DMS53 (cell line): ENCODE results near the gene NSUN4.
"Not testable (repeated sequence)": the region's sequence is repeated elsewhere in the genome, so short reads cannot be mapped to it uniquely, and the experiment has no call there.

Experiments
- DNase-seq: peaks from one replicate; lab custom pipeline; 2025; lab: John Stamatoyannopoulos, UW

NSUN4 gene

DNA sequence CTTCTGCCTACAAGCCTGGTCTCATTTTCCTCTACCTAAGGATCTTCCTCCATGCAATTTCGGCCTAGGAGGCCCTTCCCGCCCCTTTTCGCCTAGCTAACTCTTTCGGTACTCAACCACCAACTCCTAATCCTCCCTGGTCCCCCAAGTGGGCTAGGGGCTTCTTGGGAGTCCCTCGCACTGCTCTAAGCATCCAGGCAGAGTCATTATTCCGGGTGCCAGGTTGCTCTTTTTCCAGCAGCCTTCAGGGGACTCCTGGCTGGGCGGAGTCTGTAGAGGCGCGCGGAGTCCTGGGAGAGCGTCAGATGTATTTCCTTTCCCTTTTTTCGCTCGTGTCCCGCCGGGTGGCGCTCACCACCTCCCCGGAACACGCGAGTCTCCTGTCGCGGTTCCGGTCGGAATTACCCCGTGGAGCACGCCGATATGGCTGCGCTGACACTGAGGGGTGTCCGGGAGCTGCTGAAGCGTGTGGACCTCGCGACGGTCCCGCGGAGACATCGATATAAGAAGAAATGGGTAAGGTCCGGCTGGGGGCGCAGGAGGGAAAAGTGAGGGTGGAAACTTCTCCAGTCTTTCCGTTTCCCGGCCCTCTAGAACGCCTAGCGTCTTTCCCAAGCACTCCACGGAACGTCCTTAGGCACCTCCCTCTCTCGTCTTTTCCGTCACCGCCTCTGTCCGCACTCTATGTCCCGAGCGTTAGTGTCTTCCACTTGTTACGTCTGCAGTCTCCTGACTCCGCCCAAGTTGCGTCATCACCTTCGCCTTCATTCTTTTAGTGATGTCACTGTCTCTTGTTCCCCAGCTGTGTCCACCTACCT, at the start of gene NSUN4:
Gene NSUN4 (plus strand): TSS at position 404 of the 818 bp plus-strand sequence. CDS start 20 bp downstream, at position 424.
- peak; percentile 99 for DNase-seq

DNA sequence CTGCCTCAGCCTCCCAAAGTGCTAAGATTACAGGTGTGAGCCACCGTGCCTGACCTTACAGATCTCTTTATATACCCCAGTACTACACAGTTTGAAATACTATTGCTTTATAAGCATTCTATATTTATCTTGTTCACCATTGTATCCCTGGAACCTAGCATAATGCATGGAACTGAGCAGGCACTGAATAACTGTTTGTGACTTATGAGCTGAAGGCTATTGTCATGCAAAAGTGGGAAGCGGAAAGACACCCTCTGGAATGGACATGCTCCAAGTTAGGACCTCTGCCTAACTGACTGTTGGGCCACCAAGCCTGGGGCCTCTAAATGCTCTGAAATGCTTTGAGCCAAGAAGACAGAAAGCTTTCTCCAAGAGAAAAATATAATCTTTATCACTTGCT, 45.3 kb upstream of the NSUN4 start:
- DNase-seq, result no peak

DNA sequence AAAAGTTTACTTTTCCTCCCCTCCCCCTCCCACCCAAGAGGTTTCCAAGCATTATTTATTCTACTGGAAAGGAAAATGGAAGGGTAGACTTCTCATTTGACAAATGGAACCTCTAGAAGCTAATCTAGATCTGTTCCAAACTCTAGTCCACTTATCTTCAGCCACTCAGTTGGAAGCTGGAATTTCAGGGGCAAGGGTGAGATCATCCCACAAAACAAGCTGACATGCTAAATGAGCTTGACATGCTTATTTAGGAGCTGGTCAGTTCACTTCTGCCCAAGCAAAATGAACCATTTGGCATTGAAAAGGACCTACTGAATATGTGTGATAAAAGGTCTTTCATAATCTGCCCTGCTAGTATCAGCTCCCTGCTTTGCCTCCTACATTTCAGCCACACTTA, 42.2 kb upstream of the NSUN4 start:
- no peak for DNase-seq

DNA sequence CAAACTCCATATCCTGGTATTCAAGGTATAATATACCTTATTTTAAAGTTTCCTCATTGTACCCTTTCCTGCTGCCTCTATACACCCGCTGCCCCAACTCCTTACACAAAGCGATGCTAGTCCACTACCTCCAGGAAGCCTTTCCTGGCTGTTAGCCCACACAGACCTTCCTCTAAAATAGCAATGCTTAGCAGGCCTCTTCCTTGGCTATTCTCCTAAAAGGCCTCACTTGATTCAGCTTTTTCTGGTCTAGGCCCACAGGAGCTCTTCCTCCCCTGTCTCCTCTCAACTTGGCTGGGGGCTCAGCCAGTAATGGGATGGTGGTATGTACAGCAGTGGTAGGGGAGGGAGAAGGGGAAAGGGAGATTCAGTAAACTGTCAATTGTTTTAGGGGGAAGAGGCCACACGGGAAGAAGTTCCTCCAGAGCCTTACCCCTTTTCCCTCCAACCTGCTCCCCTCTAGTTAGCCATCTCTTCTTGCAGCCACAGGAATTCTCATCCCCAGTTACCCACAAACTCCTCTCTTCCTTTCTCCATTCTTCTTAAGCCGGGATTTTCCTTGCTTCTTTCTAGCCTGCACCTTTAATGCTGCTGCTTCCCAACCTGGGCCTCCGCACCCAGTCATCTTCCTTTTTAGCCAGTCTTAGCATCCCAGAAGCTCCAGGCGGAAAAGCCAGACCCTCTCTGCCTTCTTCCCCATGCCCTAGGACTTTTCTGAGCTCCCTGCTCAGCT, 39.8 kb upstream of the NSUN4 start:
- no peak for DNase-seq

DNA sequence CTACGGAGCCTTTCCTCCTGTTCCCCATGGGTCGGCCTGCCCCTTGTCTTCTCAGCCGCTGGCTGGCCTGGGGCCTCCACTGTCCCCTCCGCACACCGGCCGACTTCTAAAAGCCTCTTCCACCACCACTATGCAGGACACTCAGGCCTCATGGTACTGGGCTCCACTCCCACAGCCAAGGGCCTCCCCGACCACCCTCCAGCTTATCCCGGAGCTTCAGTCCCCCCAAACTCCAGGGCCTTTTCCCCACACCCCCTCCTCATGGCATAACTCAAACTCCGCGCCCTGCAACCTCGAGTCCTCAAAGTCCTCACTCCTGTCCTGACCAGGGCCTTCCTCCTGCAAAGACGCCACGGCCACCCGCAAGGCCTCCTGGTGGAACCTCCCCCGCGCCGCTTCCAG, 39.2 kb upstream of the NSUN4 start:
- no peak for DNase-seq

DNA sequence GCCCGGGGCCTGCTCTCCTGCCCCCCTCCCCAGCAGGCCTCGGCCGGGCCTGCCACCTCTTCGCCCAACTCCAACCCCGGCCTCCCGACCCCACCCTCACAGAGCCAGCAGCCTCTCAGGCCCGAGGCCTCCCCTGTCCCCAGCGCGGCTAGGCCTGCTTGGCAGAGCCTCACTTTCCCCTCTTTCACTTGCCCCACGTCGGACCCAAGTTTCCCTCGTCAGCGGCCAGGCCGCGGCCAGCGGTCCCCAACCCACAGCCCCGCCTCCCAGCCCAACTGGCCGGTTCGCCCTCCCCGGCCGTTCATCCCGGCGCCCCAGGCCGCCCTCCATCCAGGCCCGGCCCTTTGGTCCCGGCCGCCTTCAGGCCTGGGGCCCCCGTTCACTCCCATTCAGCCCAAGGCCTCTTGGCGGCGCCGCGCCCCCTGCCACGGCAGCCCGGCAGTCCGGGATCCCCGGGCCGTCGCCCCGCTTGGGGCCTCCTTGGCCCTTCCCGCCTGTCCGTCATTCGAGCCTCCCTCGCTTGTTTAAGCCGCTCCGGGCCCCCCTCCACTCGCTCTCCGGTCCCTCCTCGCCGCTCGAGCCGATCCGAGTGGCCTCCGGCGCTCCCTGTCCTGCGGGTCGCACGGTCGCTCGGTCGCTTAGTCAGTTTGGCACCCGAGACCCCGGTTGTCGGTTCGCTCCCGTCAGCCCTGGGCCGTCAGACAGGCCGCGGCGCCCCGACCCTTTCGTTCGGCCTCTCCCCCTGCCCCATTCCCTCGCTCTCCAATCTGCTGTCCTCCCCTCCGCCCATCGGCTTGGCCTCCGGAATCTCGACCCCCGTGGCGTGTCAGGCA, 38.6 kb upstream of the NSUN4 start:
- peak; percentile 83 for DNase-seq

DNA sequence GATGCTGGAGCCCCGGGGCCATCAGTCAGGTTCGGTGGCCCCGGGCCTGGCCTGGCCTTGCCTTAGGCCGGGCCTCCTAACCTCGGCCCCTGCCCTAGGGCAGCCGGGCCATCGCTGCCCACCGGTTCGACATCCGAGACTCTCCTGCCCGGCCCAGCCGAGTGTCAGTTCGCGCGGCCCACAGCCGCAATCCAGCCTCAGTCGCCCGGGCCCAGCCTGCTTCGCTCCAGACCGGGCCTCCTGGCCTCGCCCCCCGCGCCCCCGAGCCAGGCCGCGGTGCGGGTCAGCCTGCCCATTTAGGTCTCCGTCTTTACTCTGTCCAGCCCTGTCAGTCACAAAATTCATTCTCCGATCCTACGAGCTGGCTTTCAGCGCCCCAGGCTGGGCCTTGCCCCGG, 38.0 kb upstream of the NSUN4 start:
- peak; percentile 74 for DNase-seq

DNA sequence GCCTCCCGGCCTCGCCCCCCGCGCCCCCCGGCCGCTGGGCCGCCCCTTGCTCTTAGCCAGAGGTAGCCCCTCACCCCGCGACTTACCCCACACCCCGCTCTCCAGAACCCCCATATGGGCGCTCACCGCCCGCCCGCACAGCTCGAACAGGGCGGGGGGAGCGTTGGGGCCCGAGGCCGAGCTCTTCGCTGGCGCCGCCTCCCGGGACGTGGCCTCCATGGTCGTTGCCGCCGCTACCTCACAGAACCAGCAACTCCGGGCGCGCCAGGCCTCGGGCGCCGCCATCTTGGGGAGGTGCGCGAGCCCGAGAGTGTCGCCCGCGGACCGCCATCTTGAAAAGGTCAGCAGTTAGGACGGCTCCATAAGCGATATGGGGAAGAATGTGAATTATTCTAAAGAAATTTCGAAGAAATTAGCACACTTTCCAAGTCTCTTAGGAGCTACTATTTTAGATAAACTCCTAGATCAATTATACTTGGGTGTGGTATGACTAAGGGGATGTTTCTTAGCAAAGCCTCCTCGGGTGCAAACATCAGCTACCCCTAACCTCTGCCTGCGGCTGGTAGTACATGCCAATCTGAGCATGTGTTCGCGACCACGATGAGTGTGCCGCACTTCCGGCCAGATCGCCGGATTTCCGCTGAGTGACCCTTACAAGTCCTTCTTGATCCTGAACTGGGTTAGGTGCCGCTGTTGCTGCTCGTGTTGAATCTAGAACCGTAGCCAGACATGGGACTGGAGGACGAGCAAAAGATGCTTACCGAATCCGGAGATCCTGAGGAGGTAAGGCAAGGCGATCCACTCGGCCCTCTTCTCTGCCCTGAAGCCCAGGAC, 37.4 kb upstream of the NSUN4 start, which contains the start of the genes LRRC41 and UQCRH:
Gene LRRC41 (minus strand): TSS at position 579 of the 834 bp plus-strand sequence. CDS start 294 bp downstream, at position 285.
Gene UQCRH (plus strand): TSS at position 661 of the 834 bp plus-strand sequence. CDS start 69 bp downstream, at position 730.
- peak; percentile 99 for DNase-seq

DNA sequence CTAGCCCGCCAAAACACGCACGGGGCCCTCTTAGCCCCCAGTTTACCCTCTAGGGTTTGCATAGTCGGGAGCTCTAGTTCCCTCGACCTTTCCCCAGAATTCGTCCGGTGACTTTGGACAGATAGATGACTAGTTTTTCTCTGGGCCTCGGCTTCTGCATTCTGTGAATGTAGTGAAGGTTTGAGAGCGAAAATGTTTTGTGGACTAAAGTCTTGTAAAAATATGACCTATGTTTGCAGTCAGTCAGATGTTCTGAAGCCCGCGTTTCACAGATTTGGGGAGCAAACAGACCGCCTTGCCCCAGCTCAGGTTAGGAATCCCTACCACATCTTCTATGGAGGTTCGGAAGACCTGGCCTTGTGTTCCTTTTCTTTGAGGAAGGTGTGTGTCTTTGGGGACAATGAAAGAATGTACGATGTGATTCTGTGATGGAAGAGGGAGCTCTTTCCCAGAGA, 36.7 kb upstream of the NSUN4 start:
- peak; percentile 66 for DNase-seq

DNA sequence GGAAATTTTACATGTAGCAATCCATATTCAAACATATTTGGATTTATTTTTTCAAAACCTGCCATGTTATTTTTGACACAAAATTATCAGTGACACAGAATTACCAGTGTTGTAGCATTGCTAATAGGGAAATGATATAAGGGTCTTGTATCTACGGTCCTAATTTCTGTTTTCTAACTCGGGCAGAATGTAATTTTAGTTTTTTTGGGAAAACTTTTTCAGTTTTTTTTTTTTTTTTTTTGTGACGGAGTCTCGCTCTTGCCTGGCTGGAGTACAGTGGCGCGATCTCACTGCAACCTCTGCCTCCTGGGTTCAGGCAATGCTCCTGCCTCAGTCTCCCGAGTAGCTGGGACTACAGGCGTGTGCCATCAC, 34.5 kb upstream of the NSUN4 start:
- no peak for DNase-seq

DNA sequence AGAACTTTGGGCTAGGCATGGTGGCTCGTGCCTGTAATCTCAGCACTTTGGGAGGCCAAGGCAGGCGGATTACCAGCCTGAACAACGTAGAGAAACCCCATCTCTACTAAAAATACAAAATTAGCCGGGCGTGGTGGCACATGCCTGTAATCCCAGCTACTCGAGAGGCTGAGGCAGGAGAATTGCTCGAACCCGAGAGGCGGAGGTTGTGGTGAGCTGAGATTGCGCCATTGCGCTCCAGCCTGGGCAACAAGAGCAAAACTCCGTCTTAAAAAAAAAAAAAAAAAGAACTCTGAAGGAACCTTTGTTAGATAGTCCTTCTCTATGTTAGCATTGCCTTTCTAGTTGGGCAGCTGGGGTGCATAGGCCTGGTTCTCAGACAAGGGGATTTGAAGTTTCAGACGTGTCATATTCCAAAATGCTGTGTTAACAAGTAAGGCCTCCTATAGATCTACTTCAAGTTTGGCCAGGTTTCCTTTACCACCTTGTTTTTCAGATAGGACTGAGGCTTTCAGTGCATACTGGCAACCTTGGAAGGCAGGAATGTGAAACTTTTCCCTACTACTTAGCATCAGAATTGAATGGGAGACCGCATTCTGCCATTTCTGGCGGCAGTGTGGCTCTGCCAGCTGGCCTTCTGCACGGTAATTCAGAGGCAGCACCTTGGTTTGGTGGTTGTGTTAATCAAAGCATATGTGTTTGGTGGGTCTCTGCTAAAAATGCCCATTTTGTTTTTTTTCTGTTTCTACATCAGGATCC, 31.0 kb upstream of the NSUN4 start:
- DNase-seq, result no peak

DNA sequence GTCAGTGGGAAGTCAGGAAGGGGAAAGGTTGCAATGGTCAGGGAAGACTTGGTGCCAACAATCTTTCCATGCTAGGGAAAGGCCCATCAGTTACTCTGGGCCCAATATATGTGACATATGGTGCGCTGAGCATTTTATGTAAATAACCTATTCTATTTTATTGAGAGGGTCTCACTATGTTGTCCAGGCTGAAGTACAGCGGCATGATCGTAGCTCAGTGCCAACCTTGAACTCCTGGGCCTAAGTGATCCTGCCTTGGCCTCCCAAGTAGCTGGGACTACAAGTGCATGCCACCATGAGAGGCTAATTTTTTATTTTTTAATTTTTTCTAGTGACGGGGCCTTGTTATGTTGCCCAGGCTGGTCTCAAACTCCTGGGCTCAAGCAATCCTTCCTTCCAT, 30.3 kb upstream of the NSUN4 start:
- no peak for DNase-seq

DNA sequence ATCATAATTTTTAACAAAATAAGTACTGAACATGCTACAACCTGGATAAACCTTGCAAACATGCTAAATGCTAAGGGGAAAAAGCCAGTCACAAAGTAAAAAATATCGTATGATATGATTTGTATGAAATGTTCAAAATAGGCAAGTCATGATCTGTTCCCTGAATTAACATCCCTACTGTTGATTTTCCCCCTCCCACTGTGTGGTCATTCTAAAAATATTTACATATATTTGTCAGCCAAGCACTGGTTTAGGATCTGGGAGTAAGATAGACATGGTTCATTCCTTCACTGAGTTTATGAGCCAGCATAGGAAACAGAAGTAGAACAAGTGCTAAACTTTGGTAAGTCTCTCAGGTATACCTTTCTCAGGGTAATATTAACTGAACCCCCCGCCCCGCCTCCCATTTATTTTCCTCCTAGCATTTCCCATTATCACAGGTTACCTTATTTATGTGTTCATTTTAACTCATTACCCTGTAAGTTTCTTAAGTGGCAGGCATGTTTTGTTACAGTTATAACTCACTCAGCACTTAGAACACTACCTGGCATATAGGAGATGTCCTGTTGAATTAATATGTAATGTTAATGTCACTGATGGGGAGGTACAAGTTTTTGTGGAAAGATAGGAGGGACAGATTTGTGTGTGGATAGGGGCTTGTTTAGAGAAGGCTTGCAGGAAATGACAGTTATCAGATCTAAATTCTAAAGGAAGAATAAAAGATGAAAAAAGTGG, 24.8 kb upstream of the NSUN4 start:
- DNase-seq, result no peak

DNA sequence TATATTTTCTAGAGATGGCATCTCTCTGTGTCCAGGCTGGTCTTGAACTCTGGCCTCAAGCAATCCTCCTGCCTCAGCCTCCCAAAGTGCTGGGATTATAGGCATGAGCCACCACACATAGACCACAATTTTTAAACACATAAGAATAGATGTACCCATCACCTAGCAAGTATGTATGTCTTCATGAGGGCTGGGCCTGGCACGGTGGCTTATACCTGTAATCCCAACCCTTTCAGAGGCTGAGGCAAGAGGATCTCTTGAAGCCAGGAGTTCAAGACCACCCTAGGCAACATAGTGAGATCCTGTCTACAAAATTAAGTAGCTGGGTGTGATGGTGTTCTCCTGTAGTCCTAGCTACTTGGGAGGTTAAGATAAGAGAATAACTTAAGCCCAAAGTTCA, 23.3 kb upstream of the NSUN4 start:
- DNase-seq, result no peak

DNA sequence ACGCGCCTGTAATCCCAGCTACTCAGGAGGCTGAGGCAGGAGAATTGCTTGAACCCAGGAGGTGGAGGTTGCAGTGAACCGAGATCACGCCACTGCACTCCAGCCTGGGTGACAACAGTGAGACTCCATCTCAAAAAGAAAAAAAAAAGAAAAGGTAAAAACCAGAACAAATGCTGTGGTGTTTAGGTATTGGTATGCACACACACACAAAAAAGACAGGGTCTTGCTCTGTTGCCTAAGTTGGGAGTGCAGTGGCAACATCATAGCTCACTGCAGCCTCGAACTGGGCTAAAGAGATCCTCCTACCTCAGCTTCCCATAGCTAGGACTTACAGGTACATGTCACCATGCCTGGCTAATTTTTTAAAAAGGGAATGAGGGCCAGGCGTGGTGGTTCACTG, 21.3 kb upstream of the NSUN4 start:
- DNase-seq, result not testable (repeated sequence)

DNA sequence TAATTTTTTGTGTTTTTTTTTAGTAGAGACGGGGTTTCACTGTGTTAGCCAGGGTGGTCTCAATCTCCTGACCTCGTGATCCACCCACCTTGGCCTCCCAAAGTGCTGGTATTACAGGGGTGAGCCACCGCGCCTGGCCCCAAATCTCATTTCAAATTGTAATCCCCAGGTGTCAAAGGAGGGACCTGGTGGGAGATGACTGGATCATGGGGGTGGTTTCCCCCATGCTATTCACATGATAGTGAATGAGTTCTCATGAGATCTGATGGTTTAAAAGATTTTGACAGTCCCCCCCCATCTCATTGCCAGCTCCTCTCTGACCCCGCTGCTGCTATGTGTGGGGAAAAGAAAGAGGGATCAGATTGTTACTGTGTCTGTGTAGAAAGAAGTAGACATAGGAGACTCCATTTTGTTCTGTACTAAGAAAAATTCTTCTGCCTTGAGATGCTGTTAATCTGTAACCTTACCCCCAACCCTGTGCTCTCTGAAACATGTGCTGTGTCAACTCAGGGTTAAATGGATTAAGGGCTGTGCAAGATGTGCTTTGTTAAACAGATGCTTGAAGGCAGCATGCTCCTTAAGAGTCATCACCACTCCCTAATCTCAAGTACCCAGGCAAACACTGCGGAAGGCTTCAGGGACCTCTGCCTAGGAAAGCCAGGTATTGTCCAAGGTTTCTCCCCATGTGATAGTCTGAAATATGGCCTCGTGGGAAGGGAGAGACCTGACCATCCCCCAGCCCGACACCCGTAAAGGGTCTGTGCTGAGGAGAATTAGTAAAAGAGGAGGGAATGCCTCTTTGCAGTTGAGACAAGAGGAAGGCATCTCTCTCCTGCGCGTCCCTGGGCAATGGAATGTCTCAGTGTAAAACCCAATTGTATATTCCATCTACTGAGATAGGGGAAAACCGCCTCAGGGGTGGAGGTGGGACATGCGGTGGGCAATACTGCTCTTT, 20.4 kb upstream of the NSUN4 start:
- DNase-seq, result not testable (repeated sequence)

DNA sequence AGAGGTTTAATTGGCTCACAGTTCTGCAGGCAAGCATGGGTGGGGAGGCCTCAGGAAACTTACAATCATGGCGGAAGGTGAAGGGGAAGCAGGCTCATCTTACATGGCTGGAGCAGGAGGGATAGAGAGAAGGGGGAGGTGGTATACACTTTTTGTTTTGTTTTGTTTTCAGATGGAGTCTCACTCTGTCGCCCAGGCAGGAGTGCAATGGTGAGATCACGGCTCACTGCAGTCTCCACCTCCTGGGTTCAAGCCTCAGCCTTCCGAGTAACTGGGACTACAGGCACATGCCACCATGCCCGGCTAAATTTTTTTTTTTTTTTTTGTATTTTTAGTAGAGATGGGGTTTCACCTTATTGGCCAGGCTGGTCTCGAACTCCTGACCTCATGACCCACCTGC, 18.4 kb upstream of the NSUN4 start:
- DNase-seq, result not testable (repeated sequence)

DNA sequence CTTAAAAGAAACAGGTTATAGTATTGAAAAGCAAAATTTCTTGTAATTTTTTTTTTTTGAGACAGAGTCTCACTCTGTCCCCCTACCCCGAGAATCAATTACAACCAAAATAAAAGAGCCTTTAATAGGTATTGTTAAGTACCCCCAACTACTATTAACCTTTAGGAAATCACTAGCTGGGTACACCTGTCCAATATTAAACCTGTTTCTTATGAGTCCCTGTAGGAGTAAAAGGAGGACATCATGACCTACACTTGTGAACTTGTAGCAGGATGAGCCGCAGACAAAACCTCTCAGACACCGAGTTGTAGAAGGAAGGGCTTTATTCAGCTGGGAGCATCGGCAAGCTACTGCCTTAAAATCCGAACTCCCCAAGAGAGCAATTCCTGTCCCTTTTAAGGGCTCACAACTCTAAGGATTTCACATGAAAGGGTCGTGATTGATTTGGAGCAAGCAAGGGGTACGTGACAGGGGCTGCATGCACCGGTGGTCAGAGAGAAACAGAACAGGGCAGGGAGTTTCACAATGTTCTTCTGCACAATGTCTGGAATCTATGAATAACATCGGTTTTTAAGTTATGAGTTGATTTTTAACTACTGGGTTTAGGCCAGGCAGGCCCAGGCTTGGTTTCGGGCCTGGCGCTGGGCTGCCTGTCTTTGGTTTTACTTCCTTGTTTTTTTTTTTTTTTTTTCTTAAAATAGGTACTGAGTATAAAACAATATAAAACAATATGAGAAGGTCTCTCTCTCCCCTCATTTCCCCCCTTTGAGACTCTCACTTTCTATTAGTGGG, 15.1 kb upstream of the NSUN4 start:
- not testable (repeated sequence) for DNase-seq
